Measurements from ENCODE around the gene HOXA7. TPM values are rescaled to one million over a fixed set of nuclear protein-coding genes. Genes with fewer than 3 reads are reported as not detected.

The HOXA7 gene
- total and polyA plus RNA-seq, 7 experiments from 2014 or later: not detected

DNA sequence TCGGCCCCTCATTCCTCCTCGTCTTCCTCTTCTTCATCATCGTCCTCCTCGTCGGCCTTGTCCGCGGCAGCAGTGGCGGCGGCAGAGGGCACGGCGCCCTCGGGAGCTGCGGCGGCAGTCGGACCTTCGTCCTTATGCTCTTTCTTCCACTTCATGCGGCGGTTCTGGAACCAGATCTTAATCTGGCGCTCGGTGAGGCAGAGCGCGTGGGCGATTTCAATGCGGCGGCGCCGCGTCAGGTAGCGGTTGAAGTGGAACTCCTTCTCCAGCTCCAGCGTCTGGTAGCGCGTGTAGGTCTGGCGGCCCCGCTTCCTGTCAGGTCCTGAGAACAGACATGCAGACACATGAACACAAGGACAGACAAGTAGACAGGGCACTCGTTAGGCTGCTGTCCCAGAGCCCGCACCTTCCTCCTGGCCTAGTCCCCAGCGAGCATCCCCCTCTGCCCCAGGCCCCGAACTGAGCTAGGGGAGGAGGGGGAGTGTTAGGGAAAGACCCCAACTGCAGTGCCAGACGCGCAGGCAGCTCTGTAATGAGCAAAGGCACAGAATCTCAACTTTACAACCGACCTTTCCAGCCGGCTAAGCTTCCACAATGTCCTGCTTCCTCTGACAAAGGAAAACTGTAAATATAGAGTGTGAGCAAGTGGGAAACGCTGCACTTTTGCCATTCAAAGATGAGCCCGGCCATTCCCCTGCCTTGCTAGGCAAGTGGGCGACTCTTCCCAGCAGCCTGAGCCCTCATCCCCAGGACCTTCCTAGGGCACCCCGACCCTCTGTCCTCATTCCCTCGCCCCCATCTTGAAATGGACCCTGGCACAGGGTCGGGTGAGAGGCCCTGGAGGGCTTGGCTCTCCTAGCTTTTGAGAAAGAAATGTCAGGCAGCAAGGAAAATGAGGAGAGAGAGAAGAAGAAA is 1.3 kb downstream of the HOXA7 start:
- Histone ChIP-seq H3K4me1 (ENCODE audit: control insufficient read depth in 2 of 2, insufficient read depth in 2 of 2, low read length in 2 of 2) (peaks cover 42 to 55% of the 10 kb centered on the region in 2 donors), H3K27me3 (ENCODE audit: control insufficient read depth in 2 of 2, insufficient read depth in 2 of 2, low read length in 2 of 2) (peaks cover 70 to 90% of the 10 kb centered on the region in 2 donors), H3K9me3 (ENCODE audit: control insufficient read depth in 2 of 3, low read length in 3 of 3) (no peaks in the 10 kb centered on the region), H3K27ac (ENCODE audit: low read depth, low read length) (no peak overlapping the region), H3K36me3 (ENCODE audit: control insufficient read depth in 2 of 3, insufficient read depth in 3 of 3, low read length in 3 of 3) (no peaks in the 10 kb centered on the region), H3K4me3 (ENCODE audit: low read length) (no peak overlapping the region)
- peaks cover 25 to 78% (median 59%) of the 10 kb centered on the region in 7 donors for H3K4me1 Mint-ChIP-seq
- H3K4me3 Mint-ChIP-seq: peak overlapping the region; percentile 23 to 92 (median 72)
- intact Hi-C loops (cut with micrococcal nuclease): loop anchor here (5.0 kb wide), 3 partner anchors 32 to 953 kb away; partner anchors contain the start of genes HOXA11 (in 2 of the 2), CBX3 (in 1 of the 2), HNRNPA2B1 (in 1 of the 2) and HOXA1 (in 1 of the 2)
- peaks cover 0 to 3% (median 0%) of the 10 kb centered on the region in 5 donors for H3K36me3 Mint-ChIP-seq
- ATAC-seq (no peak), DNase-seq (peak in 2 of 9 donors; percentile 28 to 34)
- peak overlapping the region in 5 of 9 donors; percentile 12 to 87 (median 86) for H3K27ac Mint-ChIP-seq
- ChIA-PET POLR2A (no interaction called here), CTCF (interaction anchor here (1.5 kb wide), 1 partner anchor 25 kb away, joined by 3 read pairs; no protein-coding TSS in a partner anchor)
- H3K9me3 Mint-ChIP-seq: peaks cover 0 to 7% (median 0%) of the 10 kb centered on the region in 11 donors
- H3K27me3 Mint-ChIP-seq: peaks cover 78 to 96% (median 91%) of the 10 kb centered on the region in 5 donors

- Mint-ChIP-seq H3K27me3 (peaks cover 78 to 96% (median 91%) of the 10 kb centered on the region in 5 donors), H3K4me1 (peaks cover 24 to 71% (median 52%) of the 10 kb centered on the region in 7 donors), H3K27ac (peak overlapping the region in 4 of 9 donors; percentile 1 to 74 (median 32)), H3K36me3 (peaks cover 0 to 3% (median 0%) of the 10 kb centered on the region in 5 donors), H3K9me3 (peaks cover 0 to 7% (median 0%) of the 10 kb centered on the region in 11 donors), H3K4me3 (peak overlapping the region in 7 of 10 donors; percentile 23 to 92 (median 75))
- DNase-seq: no peak
- ChIA-PET POLR2A (interaction anchor here (1.2 kb wide), 1 partner anchor 18 kb away, joined by 4 read pairs; no protein-coding TSS in a partner anchor), CTCF (interaction anchor here (1.2 to 1.5 kb wide), 2 partner anchors 14 to 25 kb away, joined by 3 read pairs; no protein-coding TSS in a partner anchor)
- no peaks in the 10 kb centered on the region for H3K9me3 ChIP-seq (ENCODE audit: control insufficient read depth in 2 of 3, low read length in 3 of 3)
- intact Hi-C loops (cut with micrococcal nuclease): loop anchor here (5.0 kb wide), 1 partner anchor 33 kb away; the partner anchor contains the start of gene HOXA11 (in 2 of the 2)
- H3K36me3 ChIP-seq (ENCODE audit: control insufficient read depth in 2 of 3, insufficient read depth in 3 of 3, low read length in 3 of 3): no peaks in the 10 kb centered on the region
- no peak overlapping the region for H3K27ac ChIP-seq (ENCODE audit: low read depth, low read length)
- H3K27me3 ChIP-seq (ENCODE audit: control insufficient read depth in 2 of 2, insufficient read depth in 2 of 2, low read length in 2 of 2): peaks cover 65 to 85% of the 10 kb centered on the region in 2 donors
- ATAC-seq: no peak
- H3K4me1 ChIP-seq (ENCODE audit: control insufficient read depth in 2 of 2, insufficient read depth in 2 of 2, low read length in 2 of 2): peaks cover 43 to 51% of the 10 kb centered on the region in 2 donors
- no peak overlapping the region for H3K4me3 ChIP-seq (ENCODE audit: low read length)
These were observed 2.1 kb downstream of the HOXA7 start for GRCh38 chr7:27154369-27154768.

GRCh38 chr7:27153526-27153925 is 2.9 kb downstream of the HOXA7 start:
- Histone ChIP-seq H3K9me3 (ENCODE audit: control insufficient read depth in 2 of 3, low read length in 3 of 3) (no peaks in the 10 kb centered on the region), H3K36me3 (ENCODE audit: control insufficient read depth in 2 of 3, insufficient read depth in 3 of 3, low read length in 3 of 3) (no peaks in the 10 kb centered on the region), H3K27ac (ENCODE audit: low read depth, low read length) (no peak overlapping the region), H3K27me3 (ENCODE audit: control insufficient read depth in 2 of 2, insufficient read depth in 2 of 2, low read length in 2 of 2) (peaks cover 59 to 78% of the 10 kb centered on the region in 2 donors), H3K4me3 (ENCODE audit: low read length) (no peak overlapping the region), H3K4me1 (ENCODE audit: control insufficient read depth in 2 of 2, insufficient read depth in 2 of 2, low read length in 2 of 2) (peaks cover 43 to 51% of the 10 kb centered on the region in 2 donors)
- ATAC-seq (no peak), DNase-seq (no peak)
- peaks cover 0 to 3% (median 0%) of the 10 kb centered on the region in 5 donors for H3K36me3 Mint-ChIP-seq
- peak overlapping the region in 5 of 10 donors; percentile 3 to 92 (median 28) for H3K4me3 Mint-ChIP-seq
- peaks cover 24 to 68% (median 49%) of the 10 kb centered on the region in 7 donors for H3K4me1 Mint-ChIP-seq
- CTCF ChIA-PET: interaction anchor here (1.2 kb wide), 1 partner anchor 15 kb away, joined by 3 read pairs; no protein-coding TSS in a partner anchor
- peaks cover 73 to 96% (median 90%) of the 10 kb centered on the region in 5 donors for H3K27me3 Mint-ChIP-seq
- intact Hi-C loops (cut with micrococcal nuclease): loop anchor here (5.0 kb wide), 1 partner anchor 34 kb away; the partner anchor contains the start of gene HOXA11 (in 2 of the 2)
- H3K9me3 Mint-ChIP-seq: peaks cover 0 to 7% (median 0%) of the 10 kb centered on the region in 11 donors
- peak overlapping the region in 4 of 9 donors; percentile 1 to 48 (median 27) for H3K27ac Mint-ChIP-seq
- POLR2A ChIA-PET: interaction anchor here (1.2 kb wide), 1 partner anchor 19 kb away, joined by 4 read pairs; no protein-coding TSS in a partner anchor

DNA sequence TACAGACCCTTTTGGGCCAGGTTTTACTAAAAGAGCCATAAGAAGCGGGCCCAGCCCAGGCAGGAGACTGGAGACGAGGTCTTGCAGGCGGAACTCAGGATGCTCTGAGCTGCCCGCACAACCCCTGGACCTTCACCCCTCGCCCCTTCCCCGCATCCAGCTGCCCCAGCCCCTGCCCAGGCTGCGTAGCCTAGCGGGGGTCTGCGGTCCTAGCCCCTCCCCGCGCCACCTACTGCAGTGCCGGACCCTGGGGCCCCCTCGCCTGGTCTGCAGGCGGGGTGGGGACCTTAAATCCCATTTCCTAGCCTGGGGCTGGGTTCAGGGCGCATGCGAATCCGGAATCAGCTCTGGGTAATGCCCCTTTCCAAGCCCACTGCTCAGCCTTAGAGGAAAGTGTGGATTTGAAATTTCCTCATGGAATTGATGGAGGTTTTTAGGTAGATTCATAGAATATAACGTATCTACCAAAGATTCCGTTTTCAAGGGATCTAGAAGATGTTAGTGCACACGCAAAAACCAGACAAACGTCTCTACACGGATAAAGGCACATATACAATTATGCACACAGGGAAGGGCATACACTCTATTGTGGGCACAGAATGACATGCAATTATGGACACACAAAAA is 3.5 kb downstream of the HOXA7 start:
- Histone ChIP-seq H3K9me3 (ENCODE audit: control insufficient read depth in 2 of 3, low read length in 3 of 3) (no peaks in the 10 kb centered on the region), H3K4me1 (ENCODE audit: control insufficient read depth in 2 of 2, insufficient read depth in 2 of 2, low read length in 2 of 2) (peaks cover 40 to 52% of the 10 kb centered on the region in 2 donors), H3K27ac (ENCODE audit: low read depth, low read length) (no peak overlapping the region), H3K4me3 (ENCODE audit: low read length) (no peak overlapping the region), H3K36me3 (ENCODE audit: control insufficient read depth in 2 of 3, insufficient read depth in 3 of 3, low read length in 3 of 3) (no peaks in the 10 kb centered on the region), H3K27me3 (ENCODE audit: control insufficient read depth in 2 of 2, insufficient read depth in 2 of 2, low read length in 2 of 2) (peaks cover 59 to 79% of the 10 kb centered on the region in 2 donors)
- Mint-ChIP-seq H3K4me3 (peak overlapping the region in 3 of 10 donors; percentile 28 to 80 (median 76)), H3K9me3 (peaks cover 0 to 7% (median 0%) of the 10 kb centered on the region in 11 donors), H3K36me3 (peaks cover 0 to 3% (median 0%) of the 10 kb centered on the region in 5 donors), H3K27ac (peak overlapping the region in 1 of 9 donors; percentile 48), H3K4me1 (peaks cover 24 to 68% (median 49%) of the 10 kb centered on the region in 7 donors), H3K27me3 (peaks cover 73 to 96% (median 90%) of the 10 kb centered on the region in 5 donors)
- POLR2A ChIA-PET: no interaction called here
- CTCF ChIA-PET: interaction anchor here (1.3 kb wide), 1 partner anchor 10 kb away, joined by 4 read pairs; no protein-coding TSS in a partner anchor
- intact Hi-C loops (cut with micrococcal nuclease): loop anchor here (5.0 kb wide), 1 partner anchor 34 kb away; the partner anchor contains the start of gene HOXA11 (in 2 of the 2)
- ATAC-seq: no peak
- no peak for DNase-seq

DNA sequence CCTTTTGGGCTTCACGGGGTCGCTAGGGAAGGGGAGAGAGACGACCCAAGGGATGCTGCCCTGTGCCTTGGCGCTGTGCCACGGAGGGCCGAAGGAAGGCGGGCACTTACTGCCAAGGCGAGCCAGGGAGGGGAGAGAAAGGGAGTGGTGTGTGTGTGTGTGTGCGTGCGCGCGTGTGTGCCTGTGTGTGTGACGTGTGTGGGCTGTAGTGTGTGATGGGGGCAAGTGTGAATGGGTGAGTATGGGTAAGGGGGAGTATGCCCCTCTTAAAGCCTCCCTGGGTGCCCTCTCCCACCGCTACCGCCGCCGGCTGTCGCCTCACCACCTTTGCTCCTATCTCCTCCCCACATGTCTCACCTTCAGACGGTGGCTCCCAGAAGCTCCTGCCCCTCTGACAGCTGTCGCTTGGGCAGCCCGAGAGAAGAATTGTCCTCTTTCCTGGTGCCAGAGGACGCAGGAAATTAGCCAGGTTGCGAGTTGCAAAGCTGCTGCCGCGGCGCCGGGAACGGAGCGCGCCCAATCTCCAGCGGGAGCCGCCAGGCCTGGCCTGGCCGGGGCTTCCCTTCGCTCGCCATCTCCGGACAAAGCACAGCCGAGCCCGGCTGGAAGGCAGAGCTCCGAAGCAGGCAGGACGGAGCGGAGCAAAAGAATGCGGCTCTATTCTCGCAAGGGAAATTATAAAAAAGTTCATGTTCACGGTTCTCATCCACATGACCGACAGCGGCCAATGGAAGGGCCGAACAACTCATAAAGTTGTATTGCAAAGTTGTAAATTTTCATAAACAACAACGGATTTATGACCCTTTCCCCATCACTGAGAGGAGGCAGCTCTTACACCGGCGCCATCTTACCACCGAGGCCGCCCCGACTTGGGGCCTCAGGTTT is 4.3 kb downstream of the HOXA7 start, which contains the start of gene HOXA3:
Gene HOXA3, minus strand, starts transcription at position 653 of the 885 bp plus-strand sequence. CDS start 41,943 bp downstream, outside the sequence.
- POLR2A ChIA-PET: no interaction called here
- Mint-ChIP-seq H3K27ac (peak within 1 kb of the TSS in 3 of 9 donors; percentile 2 to 79 (median 69)), H3K4me3 (peak within 1 kb of the TSS; percentile 47 to 80 (median 77)), H3K9me3 (peaks cover 0 to 5% (median 0%) of the 10 kb centered on the region in 11 donors), H3K36me3 (peaks cover 0 to 3% (median 0%) of the 10 kb centered on the region in 5 donors), H3K27me3 (peaks cover 70 to 93% (median 86%) of the 10 kb centered on the region in 5 donors), H3K4me1 (peaks cover 21 to 67% (median 49%) of the 10 kb centered on the region in 7 donors)
- peaks cover 39 to 52% of the 10 kb centered on the region in 2 donors for H3K4me1 ChIP-seq (ENCODE audit: control insufficient read depth in 2 of 2, insufficient read depth in 2 of 2, low read length in 2 of 2)
- CTCF ChIA-PET: interaction anchor here (1.3 to 4.2 kb wide), 2 partner anchors 10 to 11 kb away, joined by 4 to 42 read pairs; no protein-coding TSS in a partner anchor
- intact Hi-C loops (cut with micrococcal nuclease): loop anchor here (2.0 to 5.0 kb wide), 2 partner anchors 35 to 53 kb away; partner anchors contain the start of gene HOXA11 (in 2 of the 2)
- no peaks in the 10 kb centered on the region for H3K9me3 ChIP-seq (ENCODE audit: control insufficient read depth in 2 of 3, low read length in 3 of 3)
- no peak within 1 kb of the TSS for H3K27ac ChIP-seq (ENCODE audit: low read depth, low read length)
- peak in 1 of 9 donors; percentile 21 for DNase-seq
- H3K4me3 ChIP-seq (ENCODE audit: low read length): no peak within 1 kb of the TSS
- H3K27me3 ChIP-seq (ENCODE audit: control insufficient read depth in 2 of 2, insufficient read depth in 2 of 2, low read length in 2 of 2): peaks cover 59 to 71% of the 10 kb centered on the region in 2 donors
- no peaks in the 10 kb centered on the region for H3K36me3 ChIP-seq (ENCODE audit: control insufficient read depth in 2 of 3, insufficient read depth in 3 of 3, low read length in 3 of 3)
- no peak for ATAC-seq
